GM18520 (cell line): Measurements from ENCODE around the gene USP24.

ENCODE experiments used
- ATAC-seq: cut with Tn5 transposase; IDR thresholded peaks from one replicate; pipeline ENCODE4 v1.9.1; 2021; ENCODE audit not compliant: unreplicated experiment

The USP24 gene

DNA sequence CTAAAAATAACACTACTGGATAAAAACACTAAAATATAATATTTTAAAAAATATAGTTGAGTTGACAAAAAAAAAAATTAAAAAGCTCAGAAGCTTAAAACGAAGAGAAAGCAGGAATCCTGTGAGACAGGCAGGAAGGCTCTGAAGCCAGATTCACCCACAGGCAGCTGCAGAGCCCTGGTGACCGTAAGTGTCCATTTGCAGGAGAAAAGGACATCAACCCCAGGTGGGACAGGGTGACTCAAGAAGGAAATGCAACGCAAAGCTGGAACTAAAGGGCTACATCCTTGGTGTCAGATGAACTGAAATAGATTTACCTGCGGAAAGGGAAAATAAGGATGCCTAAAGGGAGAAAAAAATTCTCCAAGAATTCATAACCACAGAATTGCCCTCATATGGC lies 46.8 kb downstream of the USP24 start:
- no peak for ATAC-seq

DNA sequence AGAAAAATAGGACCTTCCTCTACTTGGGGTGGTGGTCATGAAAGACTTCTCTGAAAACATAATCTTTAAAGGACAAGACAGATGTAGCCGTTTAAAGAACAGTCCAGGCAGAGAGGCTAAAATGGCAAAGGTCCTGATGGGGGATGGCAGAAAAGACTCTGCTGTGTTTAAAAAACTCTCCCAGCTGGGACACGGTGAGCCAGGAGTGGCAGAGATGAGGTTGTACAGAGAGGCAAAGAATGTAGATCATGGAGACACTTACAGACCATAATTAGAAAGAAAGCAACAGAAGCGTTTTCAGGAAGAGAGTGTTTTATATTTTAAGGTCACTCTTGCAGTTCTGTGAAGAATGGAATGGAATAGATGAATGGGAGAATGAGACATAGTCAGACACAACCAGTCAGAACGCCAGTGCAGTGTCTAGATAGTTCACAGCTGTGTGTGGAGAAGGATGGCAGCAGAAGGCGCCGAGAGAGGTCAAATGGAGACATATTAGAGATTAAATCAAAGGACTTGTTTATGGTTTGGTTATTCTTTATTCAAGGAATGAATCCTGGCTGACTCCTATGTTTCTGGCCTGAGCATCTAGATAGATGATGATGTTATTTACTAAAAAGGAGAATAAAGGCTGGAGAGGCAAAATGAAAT lies 47.8 kb downstream of the USP24 start:
- no peak for ATAC-seq

DNA sequence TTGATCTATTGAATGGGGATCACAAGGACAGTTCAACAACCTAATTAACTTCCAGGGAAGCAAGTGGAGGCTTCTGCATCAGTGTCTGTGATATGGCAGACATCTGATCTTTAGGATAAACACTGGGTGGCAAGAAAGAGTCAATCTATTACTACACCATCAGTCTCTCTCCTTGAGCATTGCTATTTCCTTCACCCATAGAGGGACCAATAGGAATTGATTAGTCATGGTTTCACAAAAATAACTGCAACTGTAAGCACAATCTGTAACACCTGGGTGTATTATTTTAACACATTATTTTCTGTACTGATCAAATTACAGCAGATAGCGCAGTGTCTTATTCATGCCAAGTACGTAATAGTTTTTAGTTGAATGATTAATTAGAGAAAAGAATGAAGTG lies 50.3 kb downstream of the USP24 start:
- no peak for ATAC-seq

DNA sequence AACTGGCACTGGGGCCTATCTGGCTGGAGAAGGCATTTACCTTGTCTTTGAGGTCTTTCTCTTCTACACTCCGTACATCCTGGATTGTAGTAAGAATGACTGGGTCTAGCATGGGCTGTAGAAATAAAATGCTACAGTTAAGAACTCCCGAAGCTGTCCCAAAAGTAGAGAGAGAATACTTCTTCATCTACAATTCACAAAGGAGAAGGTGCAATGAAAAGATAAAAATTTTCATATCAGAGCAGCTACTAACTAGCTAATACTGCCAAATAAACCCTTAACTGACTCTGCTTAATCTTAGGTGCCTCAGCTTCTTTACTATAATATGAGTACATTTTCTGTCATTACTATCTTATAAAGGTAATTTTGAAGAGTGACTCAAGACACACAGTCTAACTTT lies 55.6 kb downstream of the USP24 start:
- ATAC-seq = no peak

DNA sequence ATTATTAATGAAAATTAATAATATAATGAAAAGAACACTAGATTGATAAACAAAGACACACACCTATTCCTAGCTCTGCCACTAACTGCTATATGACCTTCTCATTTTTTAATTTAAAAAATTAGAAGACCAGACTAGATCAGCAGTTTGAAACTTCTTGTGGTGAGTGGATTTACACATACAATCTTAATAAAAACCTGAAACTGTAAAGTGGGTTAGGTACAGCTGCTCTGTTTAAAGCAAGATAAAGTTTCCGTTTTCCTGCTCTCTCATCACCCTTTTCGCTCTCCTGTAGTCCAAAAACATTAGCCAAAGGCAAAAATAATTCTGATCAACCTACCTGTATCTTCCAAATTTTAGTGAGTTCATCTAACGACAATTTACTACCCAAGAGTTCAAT lies 58.6 kb downstream of the USP24 start:
- ATAC-seq = no peak

DNA sequence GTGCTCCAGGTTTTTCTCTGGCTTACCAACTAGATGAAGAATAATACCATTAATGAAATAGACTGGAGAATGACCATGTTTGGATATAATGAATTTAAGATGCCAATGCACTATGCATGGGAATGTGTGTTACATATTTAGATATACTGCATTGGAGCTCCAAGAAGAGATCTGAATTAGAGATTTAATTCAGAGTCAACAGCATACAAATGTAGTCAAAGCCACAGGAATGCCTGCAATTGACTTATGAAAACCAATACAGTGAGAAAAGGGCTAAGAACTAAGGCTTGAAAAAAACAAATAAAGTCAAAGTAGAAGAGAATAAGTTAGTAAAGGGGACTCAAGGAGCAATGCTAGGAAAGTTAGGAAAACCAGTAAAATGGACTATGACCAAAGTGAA lies 59.1 kb downstream of the USP24 start:
- ATAC-seq = no peak

DNA sequence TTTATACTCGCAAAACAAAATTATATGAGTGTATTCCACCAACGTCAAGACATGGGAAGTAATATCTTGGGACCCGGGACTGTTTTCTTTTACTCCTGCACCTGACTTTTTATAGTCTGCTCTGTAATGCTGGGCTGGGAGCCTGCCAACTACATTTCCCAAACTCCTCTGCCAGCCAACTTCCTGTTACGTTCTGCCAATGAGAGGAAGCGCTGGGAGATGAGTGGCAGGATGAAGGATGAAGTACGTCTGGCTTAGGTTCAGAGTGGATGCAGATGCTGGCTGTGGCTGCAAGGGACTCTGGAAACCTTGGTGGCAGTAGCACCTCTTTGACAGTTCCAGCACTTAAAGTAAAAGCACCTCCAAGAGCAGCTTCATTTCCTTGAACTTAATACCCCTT lies 59.6 kb downstream of the USP24 start:
- ATAC-seq = no peak

DNA sequence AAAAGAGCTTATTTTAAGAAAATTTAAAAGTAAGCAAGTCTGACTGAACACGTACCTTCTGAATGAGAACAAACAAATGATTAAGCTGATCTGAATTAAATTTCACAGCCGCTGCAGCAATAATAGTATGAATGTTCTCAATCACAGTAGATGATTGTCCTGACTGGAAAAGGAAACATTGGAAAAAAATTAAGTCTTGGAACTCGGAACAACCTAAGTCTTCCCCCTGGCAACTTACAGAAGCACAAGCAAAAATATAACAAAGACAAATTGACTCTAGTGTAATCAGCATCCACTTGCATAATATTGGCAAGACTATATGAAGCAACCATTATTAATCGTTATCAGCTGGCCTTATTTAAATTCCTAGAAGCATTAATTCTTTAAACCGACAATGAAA lies 60.5 kb downstream of the USP24 start:
- ATAC-seq = no peak

DNA sequence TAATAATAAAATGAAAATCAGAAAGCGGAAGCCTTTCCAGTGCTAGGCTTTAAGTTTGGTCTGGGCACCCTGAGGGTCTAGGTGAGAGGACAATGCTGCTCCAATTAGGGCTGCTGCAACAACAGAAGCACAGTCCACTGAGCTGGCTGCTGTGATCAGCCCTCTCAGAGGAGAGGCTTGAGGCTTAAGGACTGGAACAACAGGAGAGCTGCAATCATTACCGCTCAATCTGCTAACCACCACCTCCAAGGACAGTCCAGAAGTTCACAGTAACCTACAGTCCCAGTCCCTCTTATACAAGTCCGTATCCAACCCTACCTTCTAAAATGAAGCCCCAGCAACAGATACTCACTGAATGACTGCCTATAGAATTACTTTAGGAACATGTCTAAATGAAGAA lies 62.1 kb downstream of the USP24 start:
- ATAC-seq = no peak

DNA sequence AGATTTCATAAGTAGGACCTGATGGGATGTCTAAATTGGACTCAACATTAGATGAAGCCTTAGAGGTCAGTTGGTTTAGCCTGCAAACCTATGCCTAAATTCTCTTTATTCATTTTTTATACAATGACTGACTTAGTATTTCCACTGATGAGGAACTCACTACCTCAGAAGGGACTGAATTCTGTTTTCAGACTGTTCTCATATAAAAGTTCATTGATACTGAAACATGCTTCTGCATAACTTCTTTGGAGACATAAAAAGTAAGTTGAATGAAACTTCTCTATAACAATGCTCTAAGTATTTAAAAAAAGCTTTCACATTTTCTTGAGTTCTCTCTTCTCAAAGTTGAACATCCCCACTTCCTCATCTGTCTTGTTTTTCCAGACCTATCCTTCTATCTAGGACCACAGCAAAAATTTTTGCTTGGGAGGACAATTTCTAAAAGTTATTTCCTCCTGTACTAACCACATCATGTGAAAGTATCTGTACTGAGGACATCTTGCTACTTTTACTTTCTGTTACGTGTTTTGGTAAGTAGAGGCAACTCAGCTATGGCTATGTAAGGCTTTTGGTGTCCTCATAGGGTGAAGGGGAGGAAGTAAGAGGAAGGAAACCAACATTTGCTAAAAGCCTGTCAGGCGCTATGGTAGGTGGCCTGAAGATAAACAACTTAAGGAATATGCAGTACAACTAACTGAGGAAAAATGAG lies 64.1 kb downstream of the USP24 start:
- peak; percentile 58 for ATAC-seq

DNA sequence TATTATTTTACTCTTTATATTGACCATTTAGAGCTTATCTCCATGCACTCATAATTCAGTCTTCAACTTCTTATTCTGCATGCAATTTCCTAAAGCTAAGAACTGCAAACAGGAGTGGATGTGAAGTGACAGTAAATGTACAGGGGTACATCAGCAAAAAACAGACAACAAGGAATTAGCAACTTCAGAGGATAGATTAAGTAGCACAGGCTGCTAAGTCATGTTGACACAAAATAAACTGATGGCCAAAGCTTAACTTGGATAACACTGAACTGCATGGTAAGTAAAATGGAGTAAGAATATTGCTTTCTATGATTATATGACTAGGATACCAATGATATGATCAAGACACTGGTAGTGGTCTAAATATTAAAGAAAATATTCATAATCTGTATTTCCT lies 66.5 kb downstream of the USP24 start:
- ATAC-seq = no peak

DNA sequence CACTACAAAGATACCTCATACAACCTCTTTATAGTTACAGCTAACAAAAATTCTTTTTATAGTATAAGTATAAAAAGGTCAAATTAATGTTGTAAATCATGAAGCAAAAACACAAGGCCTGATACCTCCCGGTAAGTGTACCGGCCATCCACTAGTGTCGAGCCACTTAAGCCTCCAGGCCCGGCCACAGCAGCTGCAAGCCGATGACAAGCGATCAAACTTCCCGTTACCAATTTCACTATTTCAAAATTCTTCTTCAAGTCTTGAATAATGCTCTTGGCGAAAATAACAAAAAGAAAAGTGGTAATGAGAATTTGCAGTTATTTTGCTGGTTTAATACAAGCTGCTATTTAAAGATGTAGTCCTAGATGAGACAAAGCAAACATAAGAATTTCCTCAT lies 67.6 kb downstream of the USP24 start:
- ATAC-seq = no peak

DNA sequence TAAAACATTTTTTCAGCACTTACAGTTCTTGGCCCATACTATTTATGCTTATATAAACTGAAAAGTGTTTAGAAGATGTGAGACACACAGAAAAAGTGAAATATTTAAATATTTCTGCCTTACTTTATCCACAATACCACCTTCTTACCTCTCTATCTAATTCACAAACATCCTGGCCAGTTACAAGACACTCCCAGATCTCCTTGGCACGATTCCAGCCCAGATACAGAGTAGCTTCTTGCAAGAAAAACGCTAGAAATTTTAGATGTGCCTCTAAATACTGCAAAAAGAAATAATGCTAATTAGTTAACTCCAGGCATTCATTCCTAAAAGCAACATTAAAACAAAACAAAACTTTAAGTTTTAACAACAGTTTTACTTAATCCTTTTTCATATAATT lies 68.4 kb downstream of the USP24 start:
- ATAC-seq = no peak

DNA sequence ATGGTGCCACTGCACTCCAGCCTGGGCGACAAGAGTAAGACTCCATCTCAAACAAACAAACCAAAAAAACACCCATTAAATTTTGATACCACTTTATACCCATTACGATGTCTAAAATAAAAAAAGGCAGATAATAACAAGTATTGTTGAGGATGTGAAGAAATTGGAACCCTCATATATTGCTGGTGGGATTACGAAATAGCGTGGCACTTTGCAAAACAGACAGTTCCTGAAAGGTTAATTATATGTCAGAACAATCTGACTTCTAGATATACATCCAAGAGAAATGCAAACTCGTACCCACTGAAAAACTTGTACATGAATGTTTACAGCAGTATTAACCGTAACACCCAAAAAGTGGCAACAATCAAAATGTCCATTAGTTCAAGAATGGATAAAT lies 70.3 kb downstream of the USP24 start:
- no peak for ATAC-seq

DNA sequence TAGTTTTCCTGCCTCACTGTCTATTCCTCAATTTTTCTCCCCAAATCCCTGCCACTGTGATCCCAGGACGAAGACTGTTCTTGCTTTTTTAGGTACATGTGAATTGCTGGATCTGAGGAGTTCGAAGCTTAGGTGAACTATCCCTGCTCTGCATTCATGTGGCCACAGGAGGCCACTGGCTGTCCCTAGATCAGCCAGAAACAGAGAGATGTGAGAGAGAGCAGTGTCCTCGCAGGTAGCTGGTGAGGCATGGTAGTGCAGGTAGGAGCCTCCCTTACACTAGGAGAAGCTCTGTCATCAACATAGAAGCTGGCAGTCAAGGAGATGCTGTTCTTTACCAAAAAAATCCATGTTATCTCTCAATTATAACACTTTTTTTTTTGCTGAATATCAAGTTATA lies 71.5 kb downstream of the USP24 start:
- ATAC-seq = no peak

DNA sequence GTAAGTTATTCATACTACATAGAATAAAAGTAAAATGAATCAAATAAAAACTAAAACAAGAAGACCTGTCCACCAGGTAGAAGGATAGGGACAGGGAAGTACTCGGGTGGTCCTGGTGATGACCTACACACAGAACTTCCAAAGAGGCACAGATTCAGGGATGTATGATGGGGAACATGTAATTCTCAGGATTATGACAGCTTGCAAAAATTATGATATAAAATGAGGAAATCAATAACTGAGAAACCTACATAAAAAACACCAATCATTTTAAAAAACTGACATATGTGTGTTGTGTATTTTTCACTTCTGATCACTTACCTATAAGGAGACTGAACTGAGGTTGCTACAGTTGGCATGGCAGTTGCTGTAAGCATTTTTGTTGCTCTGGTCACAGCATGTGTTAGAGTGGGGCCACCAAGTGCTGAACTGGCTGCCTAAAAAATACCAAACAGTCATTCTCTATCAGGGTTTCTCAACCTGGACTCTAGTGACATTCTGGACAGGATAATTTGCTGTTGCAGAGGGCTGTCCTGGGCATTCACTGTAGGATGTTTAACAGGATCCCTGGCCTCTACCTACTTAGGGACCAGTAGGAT lies 73.8 kb downstream of the USP24 start:
- ATAC-seq = no peak

DNA sequence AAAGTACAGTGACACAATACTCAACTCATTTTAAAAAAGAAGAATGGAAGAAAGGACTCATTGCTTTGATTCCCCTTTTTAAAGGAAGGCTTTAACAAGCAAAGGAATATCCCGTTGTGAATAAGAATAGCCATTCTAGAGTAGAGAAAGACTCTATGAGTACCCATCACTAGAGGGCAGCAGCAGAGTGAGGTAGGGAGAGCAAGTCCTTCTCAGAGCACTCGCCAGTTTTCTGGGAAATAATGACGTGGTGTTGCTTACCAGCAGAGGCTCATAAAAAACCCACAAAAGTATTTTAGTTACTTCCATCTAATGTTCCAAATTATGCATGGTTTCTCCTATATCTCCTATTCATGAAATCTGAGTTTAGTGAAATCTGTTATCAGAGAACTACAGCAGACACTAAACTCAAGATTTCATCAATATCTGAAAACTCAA lies 74.6 kb downstream of the USP24 start:
- peak; percentile 66 for ATAC-seq

DNA sequence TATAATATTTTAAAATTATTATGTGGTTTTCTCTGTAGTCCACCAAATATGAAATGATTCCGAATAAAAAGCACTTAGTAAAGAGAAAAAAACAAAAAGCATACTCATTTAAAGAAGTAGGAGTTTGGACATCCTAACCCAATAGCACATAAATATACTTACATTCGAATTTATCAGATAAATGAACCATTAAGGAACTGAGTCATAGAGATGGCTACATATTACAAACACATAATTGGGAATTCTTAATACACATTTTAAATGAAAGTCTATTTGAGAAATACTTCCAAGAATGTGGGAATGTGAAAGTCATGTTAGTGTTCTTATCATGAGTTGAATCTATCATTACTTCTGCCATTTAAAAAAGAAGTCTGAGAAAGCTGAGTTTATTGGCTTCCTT lies 75.0 kb downstream of the USP24 start:
- peak; percentile 8 for ATAC-seq

DNA sequence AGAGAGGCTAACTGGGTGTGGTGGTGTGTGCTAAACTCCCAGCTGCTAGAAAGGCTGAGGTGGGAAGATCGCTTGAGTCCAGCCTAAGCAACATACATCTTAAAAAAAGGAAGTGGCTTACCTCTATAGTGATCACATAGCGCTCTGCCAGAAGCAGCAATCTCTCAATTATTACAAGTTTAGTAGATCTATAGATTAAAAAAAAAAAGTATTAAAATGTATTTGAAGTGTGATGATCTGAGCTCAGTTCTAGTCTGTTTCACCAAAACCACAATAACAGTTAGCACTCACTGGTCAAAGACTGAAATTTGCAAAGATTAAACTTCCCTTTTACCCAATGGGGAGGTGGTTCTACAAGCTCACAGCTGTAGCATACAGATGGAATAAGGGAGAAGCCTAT lies 76.3 kb downstream of the USP24 start:
- no peak for ATAC-seq

DNA sequence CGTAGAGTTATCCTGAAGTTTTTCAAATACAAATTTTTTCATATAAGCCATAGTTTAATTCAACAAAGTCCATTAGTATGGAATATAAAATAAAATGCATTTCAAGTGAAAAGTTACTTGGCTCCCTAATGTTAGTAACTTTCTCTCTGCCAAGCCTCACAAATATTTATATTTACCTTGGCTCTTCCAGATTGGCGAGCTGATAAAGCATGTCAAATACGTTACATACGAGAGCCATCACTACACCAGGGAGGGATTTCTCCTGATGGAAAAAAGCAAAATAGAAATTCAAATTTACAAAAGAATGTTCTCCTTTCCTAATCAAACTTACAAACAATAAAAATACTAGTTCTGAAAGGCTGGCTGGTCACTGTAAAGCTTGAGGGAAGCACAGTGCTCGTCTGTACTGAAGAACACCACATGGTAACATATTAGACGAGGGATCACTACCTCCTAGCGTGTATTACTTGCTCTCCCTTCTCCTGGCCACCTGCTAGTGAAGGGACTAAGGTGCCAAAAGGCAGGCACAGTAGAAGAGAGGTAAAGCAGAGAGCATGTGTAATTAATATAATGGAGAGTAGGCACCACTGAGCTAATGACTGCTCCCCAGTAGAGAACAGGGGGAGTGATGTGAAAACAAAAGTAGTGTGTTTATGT lies 80.9 kb downstream of the USP24 start:
- ATAC-seq = no peak

DNA sequence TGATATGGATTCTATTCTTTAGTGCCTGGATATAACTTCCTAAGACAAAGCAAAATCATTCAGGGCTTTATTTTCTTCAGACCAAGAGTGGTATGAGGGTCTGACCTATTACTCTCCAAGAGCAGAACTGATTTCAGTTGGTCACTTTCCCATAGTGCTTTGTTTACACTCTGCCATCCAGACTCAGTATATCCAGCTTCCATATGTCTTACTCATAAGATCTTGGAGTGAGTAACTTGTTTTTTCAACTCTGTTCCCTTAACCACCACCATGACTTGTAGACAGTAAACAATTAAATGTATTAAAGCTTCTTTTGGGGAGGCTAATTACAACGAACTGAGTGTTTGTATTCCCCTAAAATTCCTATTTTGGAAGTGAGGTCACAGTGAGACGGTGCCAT lies 83.4 kb downstream of the USP24 start:
- ATAC-seq = no peak

DNA sequence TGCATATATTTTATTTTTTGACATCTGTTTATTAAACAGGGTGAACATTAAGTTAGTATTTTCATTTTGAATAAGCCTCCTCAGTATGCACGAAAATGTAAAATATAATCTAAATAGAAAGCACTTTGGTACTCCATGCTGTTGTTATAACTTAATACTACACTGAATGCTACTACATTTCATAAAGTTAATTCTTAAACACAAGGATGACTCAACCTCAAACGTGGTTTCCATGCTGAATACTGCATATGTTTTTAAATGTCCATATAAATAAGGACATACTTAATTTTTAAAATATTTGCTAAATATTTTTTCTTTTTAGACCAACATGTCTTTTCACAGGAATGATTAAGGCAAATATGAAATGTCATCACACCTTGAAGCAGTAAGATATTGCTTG lies 83.9 kb downstream of the USP24 start:
- no peak for ATAC-seq
